Measurements from ENCODE around the gene GJB2.

The GJB2 gene

GRCh38 chr13:20192836-20193161, at the start of gene GJB2:
GJB2 (minus strand) TSS chr13:20192938; CDS start chr13:20189581, 3,357 bp downstream.
- DNase-seq, result no peak

- DNase-seq, result no peak
Observed at GRCh38 chr13:20241593-20241992, 48.9 kb upstream of the GJB2 start.

- DNase-seq, result no peak
Observed at GRCh38 chr13:20239748-20240147, 47.0 kb upstream of the GJB2 start.

GRCh38 chr13:20232556-20233277, 40.0 kb upstream of the GJB2 start:
- no peak for DNase-seq

GRCh38 chr13:20231839-20232555, 39.3 kb upstream of the GJB2 start, which contains the start of gene GJB6:
GJB6 (minus strand) TSS chr13:20232319; CDS start chr13:20223480, 8,839 bp downstream.
- DNase-seq, result no peak

GRCh38 chr13:20230913-20231838, 38.4 kb upstream of the GJB2 start:
- DNase-seq, result no peak

GRCh38 chr13:20227730-20228129, 35.0 kb upstream of the GJB2 start:
- no peak for DNase-seq

GRCh38 chr13:20227288-20227687, 34.5 kb upstream of the GJB2 start:
- DNase-seq, result no peak

- no peak for DNase-seq
Observed at GRCh38 chr13:20222553-20222952, 29.8 kb upstream of the GJB2 start.

- DNase-seq, result peak; percentile 44
Observed at GRCh38 chr13:20221772-20222171, 29.0 kb upstream of the GJB2 start.

GRCh38 chr13:20219577-20219976, 26.8 kb upstream of the GJB2 start:
- DNase-seq, result no peak

GRCh38 chr13:20217168-20217567, 24.4 kb upstream of the GJB2 start:
- DNase-seq, result no peak

- DNase-seq, result no peak
Observed at GRCh38 chr13:20209948-20210347, 17.2 kb upstream of the GJB2 start.

- no peak for DNase-seq
Observed at GRCh38 chr13:20206698-20207235, 14.0 kb upstream of the GJB2 start.

- no peak for DNase-seq
Observed at GRCh38 chr13:20206065-20206697, 13.4 kb upstream of the GJB2 start.

GRCh38 chr13:20198781-20199180, 6.0 kb upstream of the GJB2 start:
- DNase-seq, result no peak

- DNase-seq, result no peak
Observed at GRCh38 chr13:20197361-20197834, 4.7 kb upstream of the GJB2 start.

GRCh38 chr13:20195801-20196200, 3.1 kb upstream of the GJB2 start:
- DNase-seq, result no peak

- DNase-seq, result no peak
Observed at GRCh38 chr13:20193907-20194631, 1.3 kb upstream of the GJB2 start.

- no peak for DNase-seq
Observed at GRCh38 chr13:20193162-20193906, 596 bp upstream of the GJB2 start.
